HPDE6-E6E7 (cell line): ENCODE measurements around the gene NXPH4.

ENCODE experiments used
- DNase-seq: peaks from one replicate; pipeline ENCODE4 v3.0.0; 2011; ENCODE audit warnings: missing footprints; ENCODE audit errors: extremely low spot score

Gene NXPH4

GRCh38 chr12:57231276-57232021 is 14.9 kb downstream of the NXPH4 start:
- DNase-seq, result no peak

GRCh38 chr12:57232156-57232756 is 15.7 kb downstream of the NXPH4 start:
- no peak for DNase-seq

DNA sequence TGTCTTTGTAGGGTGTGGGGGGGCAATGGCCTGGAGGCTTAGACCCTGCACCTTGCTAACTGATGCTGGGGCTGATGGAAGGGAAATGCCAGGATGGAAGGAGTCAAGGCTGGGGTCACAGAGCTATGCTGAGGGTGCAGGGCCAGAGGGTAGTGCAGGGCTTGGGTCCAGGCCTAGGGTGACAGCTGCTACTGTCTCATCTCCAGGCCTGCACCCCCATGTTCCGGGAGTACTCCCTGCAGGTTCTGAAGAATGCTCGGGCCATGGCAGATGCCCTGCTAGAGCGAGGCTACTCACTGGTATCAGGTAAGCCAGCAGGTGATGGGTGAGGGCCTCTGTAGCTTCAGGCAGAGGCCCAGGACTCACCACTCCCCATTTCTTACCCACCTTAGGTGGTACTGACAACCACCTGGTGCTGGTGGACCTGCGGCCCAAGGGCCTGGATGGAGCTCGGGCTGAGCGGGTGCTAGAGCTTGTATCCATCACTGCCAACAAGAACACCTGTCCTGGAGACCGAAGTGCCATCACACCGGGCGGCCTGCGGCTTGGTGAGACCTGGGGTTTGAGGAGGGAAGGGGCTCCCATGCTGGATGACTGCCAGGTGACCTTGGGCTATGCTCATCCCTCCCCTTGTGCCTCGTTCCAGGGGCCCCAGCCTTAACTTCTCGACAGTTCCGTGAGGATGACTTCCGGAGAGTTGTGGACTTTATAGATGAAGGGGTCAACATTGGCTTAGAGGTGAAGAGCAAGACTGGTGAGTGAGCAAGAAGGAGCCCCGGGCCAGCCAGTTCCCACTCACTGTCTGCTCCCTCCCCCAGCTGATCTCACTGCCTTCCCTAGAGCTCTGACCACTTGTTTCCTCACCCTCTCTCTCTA is 17.0 kb downstream of the NXPH4 start:
- DNase-seq, result no peak

DNA sequence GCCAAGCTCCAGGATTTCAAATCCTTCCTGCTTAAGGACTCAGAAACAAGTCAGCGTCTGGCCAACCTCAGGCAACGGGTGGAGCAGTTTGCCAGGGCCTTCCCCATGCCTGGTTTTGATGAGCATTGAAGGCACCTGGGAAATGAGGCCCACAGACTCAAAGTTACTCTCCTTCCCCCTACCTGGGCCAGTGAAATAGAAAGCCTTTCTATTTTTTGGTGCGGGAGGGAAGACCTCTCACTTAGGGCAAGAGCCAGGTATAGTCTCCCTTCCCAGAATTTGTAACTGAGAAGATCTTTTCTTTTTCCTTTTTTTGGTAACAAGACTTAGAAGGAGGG is 17.6 kb downstream of the NXPH4 start:
- no peak for DNase-seq

DNA sequence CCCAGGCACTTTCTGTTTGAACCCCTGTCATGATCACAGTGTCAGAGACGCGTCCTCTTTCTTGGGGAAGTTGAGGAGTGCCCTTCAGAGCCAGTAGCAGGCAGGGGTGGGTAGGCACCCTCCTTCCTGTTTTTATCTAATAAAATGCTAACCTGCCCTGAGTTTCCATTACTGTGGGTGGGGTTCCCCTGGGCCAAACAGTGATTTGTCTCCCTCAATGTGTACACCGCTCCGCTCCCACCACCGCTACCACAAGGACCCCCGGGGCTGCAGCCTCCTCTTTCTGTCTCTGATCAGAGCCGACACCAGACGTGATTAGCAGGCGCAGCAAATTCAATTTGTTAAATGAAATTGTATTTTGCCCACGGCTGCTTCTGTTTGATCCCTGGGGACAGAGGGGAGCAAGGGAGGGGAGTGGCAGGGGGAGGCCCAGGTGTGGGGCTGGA is 18.0 kb downstream of the NXPH4 start:
- DNase-seq, result no peak

- DNase-seq, result no peak
These were observed 18.6 kb downstream of the NXPH4 start for GRCh38 chr12:57235017-57235727.

- no peak for DNase-seq
These were observed 19.1 kb downstream of the NXPH4 start for GRCh38 chr12:57235728-57236131.

DNA sequence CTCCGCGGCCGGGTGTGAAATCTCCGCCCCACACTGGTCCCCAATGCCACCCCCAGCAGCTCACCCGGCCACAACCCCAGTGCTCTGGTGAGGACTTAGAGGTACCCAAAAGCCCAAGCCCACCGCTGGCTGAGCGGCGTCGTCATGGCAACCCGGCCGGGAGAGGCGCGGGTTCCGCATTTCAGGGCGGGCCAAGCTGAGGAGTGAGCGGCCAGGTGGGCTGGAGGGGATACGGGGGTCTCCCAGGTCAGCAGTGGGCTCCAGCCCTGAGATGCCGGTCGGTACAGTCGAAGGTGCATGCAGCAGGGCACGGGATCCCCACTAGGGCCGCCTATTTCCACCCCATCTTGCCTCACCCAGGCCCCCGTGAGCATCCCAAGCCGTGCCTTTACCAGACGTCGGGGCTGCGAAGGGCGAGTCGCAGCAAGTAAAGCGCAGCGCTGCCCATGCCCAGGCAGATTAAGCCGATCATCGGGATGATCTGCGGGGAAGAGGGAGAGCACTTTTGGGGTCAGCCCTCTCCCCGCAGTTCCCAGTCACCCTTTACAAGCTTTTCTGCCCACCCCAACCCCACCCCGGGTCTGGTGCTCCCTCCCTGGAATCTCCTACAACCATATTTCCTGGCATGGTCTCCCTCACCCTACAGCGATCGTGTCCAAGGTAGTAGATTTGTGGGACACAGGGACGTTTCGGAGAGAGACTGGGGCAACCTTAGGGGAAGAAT is 19.8 kb downstream of the NXPH4 start:
- no peak for DNase-seq

DNA sequence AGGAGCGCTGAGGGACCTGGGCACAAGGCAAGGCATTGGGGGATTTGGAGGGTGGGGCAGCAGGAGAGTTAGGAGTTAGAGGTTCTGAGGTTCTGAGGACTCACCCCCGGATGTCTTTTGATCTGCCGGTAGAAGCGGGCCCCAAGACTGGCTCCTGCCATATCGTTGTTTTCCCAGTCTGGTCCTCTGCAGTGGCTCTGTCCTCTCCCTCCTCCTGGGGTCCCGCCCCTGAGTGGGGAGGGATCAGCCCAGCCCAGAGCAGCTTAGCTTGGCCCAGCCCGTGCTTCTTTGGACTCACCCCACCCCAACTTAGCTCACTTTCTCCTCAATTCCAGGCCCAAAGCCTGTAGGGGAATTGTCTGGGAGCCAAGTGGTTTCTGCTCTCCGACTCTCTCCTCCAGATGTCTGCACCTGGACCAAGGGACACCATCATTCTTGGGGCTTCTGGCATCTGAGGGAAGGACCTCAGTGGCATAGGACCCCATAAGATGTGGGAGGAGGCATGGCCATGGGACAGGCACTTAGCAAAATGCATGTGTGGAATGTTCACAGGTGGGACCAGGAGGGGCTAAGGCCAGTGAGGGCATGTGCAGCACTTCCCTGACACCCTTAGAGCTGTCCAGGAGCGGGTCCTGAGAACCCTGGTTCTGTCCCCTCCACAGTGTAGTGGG is 20.5 kb downstream of the NXPH4 start:
- DNase-seq, result no peak

GRCh38 chr12:57237596-57237931 is 21.0 kb downstream of the NXPH4 start:
- no peak for DNase-seq

DNA sequence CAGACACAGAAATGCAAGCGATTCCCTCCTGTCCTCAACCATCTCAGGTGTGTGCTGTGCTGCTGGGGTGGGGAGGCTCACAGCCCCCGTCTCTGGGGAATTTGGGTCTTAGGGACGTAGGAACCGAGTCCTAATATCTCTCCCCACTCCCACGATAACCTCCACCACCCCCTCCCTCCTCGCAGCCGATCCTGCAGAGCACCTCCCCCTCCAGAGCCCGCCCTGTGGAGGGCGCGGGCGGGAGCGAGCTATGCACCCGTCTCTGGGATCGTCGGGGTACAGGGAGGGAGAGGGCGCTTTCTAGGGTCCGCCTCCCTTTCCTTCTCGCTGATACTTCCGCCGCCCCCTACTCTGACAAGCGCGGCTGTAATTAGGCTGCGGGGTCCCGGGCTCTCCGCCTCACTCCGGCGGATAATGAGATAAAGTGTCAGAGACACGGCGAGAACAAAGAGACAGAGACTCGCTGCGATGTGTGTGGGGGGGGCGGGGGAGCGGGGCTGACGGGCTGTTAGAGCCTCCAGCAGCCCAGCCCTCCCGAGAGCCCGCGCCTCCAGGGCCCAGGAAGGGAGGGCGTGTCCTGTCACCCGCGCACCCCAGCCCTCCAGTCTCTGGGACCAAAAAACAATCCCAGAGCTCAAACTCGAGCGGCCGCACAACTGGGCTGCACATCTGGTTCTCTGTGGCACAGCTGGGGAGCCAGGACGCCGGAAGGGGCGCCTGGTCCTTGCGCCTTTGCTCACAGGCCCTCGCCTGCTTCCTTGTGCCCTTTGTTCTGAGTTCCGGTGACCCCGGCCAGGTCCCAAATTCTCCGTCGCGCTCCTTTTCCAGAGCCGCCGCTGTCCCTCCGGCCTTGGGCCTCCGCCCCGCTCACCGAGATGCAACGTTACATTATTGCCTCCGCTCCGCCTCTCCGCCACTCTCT is 21.6 kb downstream of the NXPH4 start:
- no peak for DNase-seq

DNA sequence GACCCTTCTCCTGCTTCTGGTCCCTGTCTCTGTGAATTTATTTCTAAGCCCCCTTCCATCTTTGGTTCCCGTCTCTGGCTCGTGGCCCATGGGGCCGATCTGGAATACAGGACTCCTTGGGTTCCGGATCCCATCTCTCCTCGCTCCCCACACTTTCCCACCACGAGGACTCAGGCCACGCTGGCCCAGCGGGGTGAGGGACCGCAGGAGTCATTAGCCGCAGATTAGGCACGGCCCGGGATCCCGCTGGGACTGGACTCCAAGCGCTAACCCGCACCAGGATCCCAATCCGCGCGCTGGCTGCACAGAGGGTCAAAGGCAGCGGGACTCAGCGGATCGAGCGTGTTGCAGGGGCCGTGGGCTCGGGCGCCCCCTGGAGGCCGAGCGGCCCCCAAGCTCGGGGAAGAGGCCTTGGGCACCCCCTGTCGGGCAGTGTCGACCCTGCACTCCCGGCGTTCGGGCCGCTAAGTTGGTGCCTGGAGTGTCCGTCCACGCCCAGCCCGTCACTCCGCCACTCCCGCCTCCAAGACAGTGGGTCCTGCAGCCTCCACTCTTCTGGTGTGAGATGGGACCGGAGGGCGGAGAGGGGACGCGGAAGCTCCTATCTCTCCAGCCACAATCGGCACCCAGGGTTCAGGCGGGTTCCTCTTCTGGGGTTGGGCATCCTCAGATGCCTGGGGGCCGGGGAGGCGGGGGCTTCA is 22.4 kb downstream of the NXPH4 start:
- peak; percentile 82 for DNase-seq

DNA sequence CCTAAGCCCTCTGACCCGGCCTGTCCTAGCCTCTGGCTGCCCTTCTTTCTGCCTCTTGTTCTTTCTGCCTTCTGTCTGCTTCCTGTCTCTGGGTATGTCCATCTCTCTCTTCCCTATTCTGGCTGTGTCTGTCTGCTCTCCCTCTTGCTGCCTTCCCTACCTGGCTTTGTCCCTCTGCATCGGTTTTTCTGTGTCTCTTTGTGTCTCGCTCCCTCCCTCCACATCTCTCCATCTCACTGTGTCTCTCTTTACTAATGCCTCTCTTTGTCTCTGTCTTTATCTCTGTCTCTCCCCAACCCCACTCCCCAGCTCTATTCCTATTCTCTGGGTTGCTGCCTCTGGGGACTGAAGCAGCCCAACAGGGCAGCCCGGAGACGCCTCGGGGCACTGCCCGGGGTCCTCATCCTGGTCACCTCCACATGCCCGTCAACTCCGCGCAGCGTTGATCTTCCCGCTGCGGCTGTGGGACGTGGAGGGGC is 23.0 kb downstream of the NXPH4 start:
- DNase-seq, result no peak

DNA sequence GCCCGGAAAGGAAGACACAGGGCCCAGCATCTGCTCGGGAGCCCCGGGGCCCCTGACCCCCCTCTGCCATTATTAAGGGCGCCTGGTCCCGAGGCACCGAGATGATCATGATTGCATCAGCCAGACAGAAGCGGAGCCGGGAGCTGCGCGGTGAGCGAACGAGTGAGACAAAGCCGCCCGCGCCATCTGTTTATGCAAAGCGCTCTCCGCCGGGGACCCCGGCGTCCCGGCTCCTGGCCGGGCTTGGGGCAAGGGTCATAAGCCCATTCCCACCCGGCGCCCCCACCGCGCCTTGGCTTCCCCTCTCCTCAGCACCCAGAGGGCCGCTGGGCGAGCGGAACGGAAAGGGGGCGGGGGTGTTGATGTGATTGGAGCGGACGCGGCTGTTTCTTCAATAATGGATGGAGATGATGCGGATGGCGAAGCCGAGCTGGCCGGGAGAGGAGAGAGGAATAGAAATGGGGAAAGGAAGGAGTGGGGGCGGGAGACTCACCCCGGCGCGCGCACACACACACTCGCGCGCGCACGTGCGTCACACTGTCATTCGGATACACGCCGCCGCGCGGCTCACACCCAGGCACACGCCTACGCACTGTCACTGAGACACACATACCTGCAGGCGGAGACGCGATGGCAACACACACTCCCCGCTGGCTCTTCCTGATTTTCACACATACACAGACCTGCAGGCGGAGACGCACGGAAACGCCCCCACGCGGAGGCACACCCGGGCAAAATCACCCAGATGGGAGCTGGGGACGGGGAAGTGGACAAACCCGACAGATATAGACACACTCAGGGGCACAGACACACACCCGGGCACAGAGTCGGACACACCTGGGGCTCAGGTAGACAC is 23.7 kb downstream of the NXPH4 start:
- no peak for DNase-seq

DNA sequence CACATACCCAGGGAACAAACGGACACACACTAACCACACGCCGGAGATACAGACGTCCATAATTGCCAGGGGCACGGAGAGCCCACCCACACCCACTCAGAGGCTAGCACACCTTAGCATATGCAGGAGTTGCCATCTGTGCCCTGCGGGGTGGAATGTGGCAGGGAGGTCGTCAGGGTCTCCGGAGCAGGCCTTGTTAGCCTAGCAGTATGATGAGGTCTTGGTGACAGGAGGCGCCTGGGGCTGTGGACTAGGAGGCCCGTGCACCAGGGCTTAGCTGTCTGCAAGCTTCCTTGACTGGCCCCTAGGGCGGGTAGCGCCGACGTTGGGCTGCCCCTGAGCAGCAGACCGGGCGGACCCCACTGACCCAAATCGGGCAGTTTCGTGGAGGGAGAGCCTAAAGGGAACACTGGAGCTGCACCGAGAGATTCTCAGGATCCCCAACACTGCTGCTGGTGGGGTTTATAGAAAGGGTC is 24.4 kb downstream of the NXPH4 start:
- no peak for DNase-seq

- DNase-seq, result no peak
These were observed 25.1 kb downstream of the NXPH4 start for GRCh38 chr12:57241402-57242310.

- DNase-seq, result no peak
These were observed 25.7 kb downstream of the NXPH4 start for GRCh38 chr12:57242329-57242690.
